Caco-2 (cell line): ENCODE measurements around the gene SLC38A8. TPM values are rescaled to one million over a fixed set of nuclear protein-coding genes. Genes with fewer than 3 reads are reported as not detected.

ENCODE experiments used
- BruUV-seq: library from RNA; stranded (reverse); fragments of 400-500 nt; replicated peaks from 2 replicates; lab custom pipeline; 2021; lab: Mats Ljungman, UMichigan
- CTCF ChIA-PET: fragments of 300-600 bp; sonication (Branson Sonifier 250); formaldehyde crosslinking; loops from one replicate; lab custom pipeline; 2022; ENCODE audit warnings: antibody characterized with exemption; lab: Charles Lee
- POLR2A ChIA-PET: fragments of 300-600 bp; sonication (Branson Sonifier 250); formaldehyde crosslinking; loops from one replicate; lab custom pipeline; 2022; ENCODE audit warnings: antibody characterized with exemption; lab: Charles Lee
- DNase-seq, 2 experiments: peaks; one replicate each; pipeline versions ENCODE4 v3.0.0 to v3.0.0-alpha.2; 2020 to 2022
- H3K27me3 ChIP-seq: replicated peaks from 2 replicates; pipeline ENCODE4 v1.6.0; 2011; ENCODE audit warnings: low read length; ENCODE audit not compliant: control insufficient read depth, insufficient read depth
- H3K36me3 ChIP-seq: 2 replicates; pipeline ENCODE4 v1.5.1; 2011; ENCODE audit warnings: low read length; ENCODE audit not compliant: control insufficient read depth, insufficient read depth
- H3K4me1 ChIP-seq: fragments of 250-450 bp; sonication (Bioruptor Pico); 2 replicates; pipeline ENCODE4 v1.5.1; 2020; ENCODE audit warnings: mild to moderate bottlenecking
- H3K4me3 ChIP-seq: 2 replicates; pipeline ENCODE4 v1.5.1; 2011; ENCODE audit warnings: low read depth, mild to moderate bottlenecking, control low read depth, low read length
- H3K9me3 ChIP-seq: fragments of 250-450 bp; sonication (Bioruptor Pico); 2 replicates; pipeline ENCODE4 v1.5.1; 2020; ENCODE audit warnings: mild to moderate bottlenecking, moderate library complexity
- H3K27ac Mint-ChIP-seq: one replicate; pipeline ENCODE4 v1.8.0; 2022; ENCODE audit warnings: mixed read lengths; ENCODE audit not compliant: unreplicated experiment
- H3K27me3 Mint-ChIP-seq: one replicate; pipeline ENCODE4 v1.8.0; 2022; ENCODE audit warnings: mixed read lengths; ENCODE audit not compliant: insufficient read depth, unreplicated experiment
- H3K36me3 Mint-ChIP-seq: one replicate; pipeline ENCODE4 v1.8.0; 2022; ENCODE audit warnings: mild to moderate bottlenecking, mixed read lengths; ENCODE audit not compliant: insufficient read depth, unreplicated experiment
- H3K4me1 Mint-ChIP-seq: one replicate; pipeline ENCODE4 v1.8.0; 2022; ENCODE audit warnings: low read depth, mixed read lengths; ENCODE audit not compliant: unreplicated experiment
- H3K4me3 Mint-ChIP-seq: one replicate; pipeline ENCODE4 v1.8.0; 2022; ENCODE audit warnings: mild to moderate bottlenecking, moderate library complexity, mixed read lengths; ENCODE audit not compliant: unreplicated experiment
- H3K9me3 Mint-ChIP-seq: one replicate; pipeline ENCODE4 v1.8.0; 2022; ENCODE audit warnings: mixed read lengths; ENCODE audit not compliant: unreplicated experiment
- CTCF ChIP-seq, 2 experiments: fragments of 200-600 bp in 1 of 2; IDR thresholded peaks; 1 replicate in 1 of 2; 2 replicates in 1 of 2; pipeline versions ENCODE4 v1.5.1 to v1.8.0; 2011 to 2022; ENCODE audit warnings: antibody characterized with exemption in 1 of 2, control low read depth in 1 of 2, inconsistent platforms in 1 of 2, low read depth in 1 of 2, low read length in 1 of 2, mild to moderate bottlenecking in 1 of 2, moderate library complexity in 1 of 2; ENCODE audit not compliant: insufficient read depth in 1 of 2, severe bottlenecking in 1 of 2, unreplicated experiment in 1 of 2
- intact Hi-C: fragments of 100-400 bp; cut with micrococcal nuclease; formaldehyde crosslinking; loops from one replicate; pipeline ENCODE4 v1.10.0; 2022; ENCODE audit not compliant: unreplicated experiment
- total RNA-seq: library from RNA; stranded (reverse); gene quantifications from 2 replicates; pipeline ENCODE4 v1.2.3, GENCODE V29; 2022

SLC38A8 gene
- total RNA-seq, 1 experiment from 2014 or later, result 0.79 TPM

- peaks cover 15% of the 10 kb centered on the region for H3K9me3 ChIP-seq
- no peaks in the 10 kb centered on the region for H3K36me3 ChIP-seq
- no peak overlapping the region for H3K27ac Mint-ChIP-seq
- no peaks in the 10 kb centered on the region for H3K4me1 Mint-ChIP-seq
- DNase-seq, result no peak
- H3K9me3 Mint-ChIP-seq, result peaks cover 15% of the 10 kb centered on the region
- intact Hi-C loops, result no loop called here
- no peak overlapping the region for H3K4me3 ChIP-seq
- H3K36me3 Mint-ChIP-seq, result no peaks in the 10 kb centered on the region
- TF ChIP-seq CTCF (IDR thresholded peaks at IDR 0.05; ENCODE audit: insufficient read depth in 1 of 2, low read depth in 1 of 2, low read length in 1 of 2, severe bottlenecking in 1 of 2, unreplicated experiment in 1 of 2), result no peak
- H3K27me3 ChIP-seq, result no peaks in the 10 kb centered on the region
- no peaks in the 10 kb centered on the region for H3K4me1 ChIP-seq
- no TSS peak for BruUV-seq
- ChIA-PET CTCF (interaction anchor here (1.0 kb wide), 1 partner anchor 22 kb away, joined by 3 read pairs; no protein-coding TSS in a partner anchor), POLR2A (no interaction called here)
- peaks cover 4% of the 10 kb centered on the region for H3K27me3 Mint-ChIP-seq
- H3K4me3 Mint-ChIP-seq, result no peak overlapping the region
Measured at GRCh38 chr16:83978401-83978904, 64.1 kb downstream of the SLC38A8 start.

- Mint-ChIP-seq H3K9me3 (peaks cover 15% of the 10 kb centered on the region), H3K27ac (no peak overlapping the region), H3K4me1 (no peaks in the 10 kb centered on the region), H3K4me3 (no peak overlapping the region), H3K27me3 (peaks cover 4% of the 10 kb centered on the region), H3K36me3 (no peaks in the 10 kb centered on the region)
- BruUV-seq, result no TSS peak
- intact Hi-C loops, result no loop called here
- TF ChIP-seq CTCF (IDR thresholded peaks at IDR 0.05; ENCODE audit: insufficient read depth in 1 of 2, low read depth in 1 of 2, low read length in 1 of 2, severe bottlenecking in 1 of 2, unreplicated experiment in 1 of 2), result no peak
- no peaks in the 10 kb centered on the region for H3K4me1 ChIP-seq
- no peak for DNase-seq
- peaks cover 15% of the 10 kb centered on the region for H3K9me3 ChIP-seq
- ChIA-PET CTCF (interaction anchor here (0.6 to 1.0 kb wide), 2 partner anchors 20 kb away, joined by 3 read pairs; no protein-coding TSS in a partner anchor), POLR2A (no interaction called here)
- H3K4me3 ChIP-seq, result no peak overlapping the region
- H3K27me3 ChIP-seq, result no peaks in the 10 kb centered on the region; the same call in 1 of the 2 replicates
- no peaks in the 10 kb centered on the region for H3K36me3 ChIP-seq
Measured at GRCh38 chr16:83977056-83977815, 65.4 kb downstream of the SLC38A8 start.

GRCh38 chr16:83975590-83976260 is 66.9 kb downstream of the SLC38A8 start:
- BruUV-seq, result no TSS peak
- ChIA-PET CTCF (no interaction called here), POLR2A (no interaction called here)
- H3K27ac Mint-ChIP-seq, result no peak overlapping the region
- H3K27me3 Mint-ChIP-seq, result peaks cover 4% of the 10 kb centered on the region
- H3K4me1 Mint-ChIP-seq, result no peaks in the 10 kb centered on the region
- TF ChIP-seq CTCF (IDR thresholded peaks at IDR 0.05; ENCODE audit: insufficient read depth in 1 of 2, low read depth in 1 of 2, low read length in 1 of 2, severe bottlenecking in 1 of 2, unreplicated experiment in 1 of 2), result no peak
- H3K9me3 ChIP-seq, result peaks cover 15% of the 10 kb centered on the region
- no peaks in the 10 kb centered on the region; the same call in 1 of the 2 replicates for H3K27me3 ChIP-seq
- intact Hi-C loops, result no loop called here
- DNase-seq, result no peak
- H3K9me3 Mint-ChIP-seq, result peaks cover 15% of the 10 kb centered on the region
- H3K4me3 Mint-ChIP-seq, result no peak overlapping the region
- H3K36me3 ChIP-seq, result no peaks in the 10 kb centered on the region
- no peak overlapping the region for H3K4me3 ChIP-seq
- H3K4me1 ChIP-seq, result no peaks in the 10 kb centered on the region
- no peaks in the 10 kb centered on the region for H3K36me3 Mint-ChIP-seq
